RPMI7951 (cell line): ENCODE data around the gene NACAD. TPM values are rescaled to one million over a fixed set of nuclear protein-coding genes. Genes with fewer than 3 reads are reported as not detected.
"Not testable (repeated sequence)": the region's sequence is repeated elsewhere in the genome, so short reads cannot be mapped to it uniquely, and the experiment has no call there.

Experiments
- DNase-seq: peaks from one replicate; pipeline ENCODE4 v3.0.0-alpha.2; 2012; ENCODE audit warnings: low read depth
- total RNA-seq: library from RNA; depleted of rRNA; stranded (reverse); fragments of >200 nt; shearing (Covaris generic); gene quantifications from 2 replicates; pipeline ENCODE4 v1.2.3, GENCODE V29; 2014

Gene NACAD
- total RNA-seq, 1 experiment from 2014 or later = 0.24 TPM

DNA sequence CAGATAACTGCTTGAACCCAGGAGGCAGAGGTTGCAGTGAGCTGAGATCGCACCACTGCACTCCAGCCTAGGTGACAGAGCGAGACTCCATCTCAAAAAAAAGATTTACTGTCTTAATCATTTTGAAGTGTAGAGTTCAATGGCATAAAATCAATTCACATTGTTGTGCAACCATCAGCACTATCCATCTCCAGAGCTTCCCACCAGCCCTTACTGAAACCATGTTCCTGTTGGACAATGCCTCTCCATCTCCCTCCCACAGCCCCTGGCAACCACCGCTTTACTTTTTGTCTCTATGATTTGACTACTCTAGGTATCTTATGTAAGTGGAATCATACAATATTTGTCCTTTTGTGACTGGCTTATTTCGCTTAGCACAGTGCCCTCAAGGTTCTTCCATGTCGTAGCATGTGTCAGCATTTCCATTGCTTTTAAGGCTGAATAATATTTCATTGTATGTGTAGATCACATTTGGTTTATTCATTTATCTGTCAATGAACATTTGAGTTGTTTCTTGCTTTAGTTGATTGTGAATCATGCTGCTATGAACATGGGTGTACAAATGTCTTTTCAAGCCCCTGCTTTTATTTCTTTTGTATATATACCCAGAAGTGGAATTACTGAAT, 33.1 kb downstream of the NACAD start:
- DNase-seq = no peak

DNA sequence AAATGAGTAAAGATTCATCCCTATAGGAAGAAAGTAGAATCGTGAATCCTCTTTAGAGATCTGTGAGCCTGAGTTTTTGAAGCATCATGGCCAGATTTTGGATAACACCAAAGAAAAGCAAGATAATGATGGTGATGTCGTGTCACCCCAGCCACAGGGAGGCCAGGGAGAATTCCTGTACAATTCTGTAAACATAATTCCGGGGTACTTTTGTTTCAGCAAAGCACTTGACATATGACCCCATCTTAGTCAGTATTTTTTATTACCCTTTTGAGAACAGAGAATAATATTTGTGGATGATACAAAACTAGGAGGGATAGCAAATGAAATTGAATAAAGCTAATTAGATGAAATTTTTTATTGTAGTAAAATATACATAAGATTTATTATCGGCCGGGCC, 33.8 kb downstream of the NACAD start:
- no peak for DNase-seq

DNA sequence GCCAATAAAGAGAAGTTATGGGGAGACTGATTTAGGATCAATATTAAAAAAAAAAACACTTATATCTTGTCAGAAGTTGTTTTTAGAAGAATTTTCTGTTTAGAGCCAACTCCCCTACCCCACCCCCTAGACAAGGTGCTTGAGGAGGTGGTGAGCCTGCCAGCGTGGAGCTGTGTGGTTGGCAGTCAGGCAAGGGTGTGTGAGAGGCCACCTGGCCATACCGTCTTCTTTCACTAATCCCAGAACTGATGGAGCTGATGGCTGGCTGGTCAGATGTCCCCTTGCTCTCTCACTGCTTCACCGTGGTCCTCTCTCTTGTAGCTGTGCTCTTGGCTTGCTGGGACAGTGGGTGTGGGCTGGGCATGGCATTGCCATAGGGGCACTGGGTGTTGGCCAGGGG, 34.3 kb downstream of the NACAD start:
- DNase-seq = no peak

DNA sequence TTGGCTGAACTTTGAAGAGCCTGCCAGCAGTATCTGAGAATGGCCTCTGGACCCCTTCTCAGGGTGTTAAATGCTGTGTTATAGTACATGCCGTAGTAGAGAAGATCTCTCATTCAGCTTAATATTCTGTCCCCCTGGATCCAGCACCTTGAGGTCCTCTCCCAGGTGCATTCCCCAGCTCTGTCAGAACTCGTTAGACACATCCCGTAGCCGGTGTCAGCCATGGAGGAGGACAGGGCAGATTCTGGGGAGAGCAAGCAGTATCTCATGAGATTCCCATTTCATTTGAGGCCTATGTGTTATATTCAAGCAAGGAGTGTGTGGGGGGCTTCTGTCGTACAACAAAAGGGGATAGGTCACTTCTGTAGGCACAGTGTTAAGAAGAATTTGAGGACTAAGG, 34.8 kb downstream of the NACAD start:
- no peak for DNase-seq

DNA sequence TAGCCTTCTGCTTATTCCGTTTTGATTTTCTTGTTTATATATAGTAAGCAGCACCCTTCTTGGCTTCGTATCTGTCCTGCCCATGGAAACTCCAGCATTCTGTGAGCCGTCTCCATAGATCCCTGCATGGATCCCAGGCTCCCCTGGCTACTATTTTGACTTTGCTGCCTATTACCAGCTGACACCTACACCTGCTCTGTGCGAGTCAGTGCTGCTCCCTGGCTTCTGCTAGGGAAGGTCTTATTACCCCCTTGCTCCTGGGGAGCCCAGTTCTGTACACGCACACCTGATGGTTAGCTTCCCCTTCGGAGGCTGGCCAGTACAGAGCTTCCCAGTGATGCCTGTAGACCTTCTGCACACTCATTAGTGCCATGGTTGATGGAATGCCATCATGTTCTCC, 35.4 kb downstream of the NACAD start:
- DNase-seq = no peak

DNA sequence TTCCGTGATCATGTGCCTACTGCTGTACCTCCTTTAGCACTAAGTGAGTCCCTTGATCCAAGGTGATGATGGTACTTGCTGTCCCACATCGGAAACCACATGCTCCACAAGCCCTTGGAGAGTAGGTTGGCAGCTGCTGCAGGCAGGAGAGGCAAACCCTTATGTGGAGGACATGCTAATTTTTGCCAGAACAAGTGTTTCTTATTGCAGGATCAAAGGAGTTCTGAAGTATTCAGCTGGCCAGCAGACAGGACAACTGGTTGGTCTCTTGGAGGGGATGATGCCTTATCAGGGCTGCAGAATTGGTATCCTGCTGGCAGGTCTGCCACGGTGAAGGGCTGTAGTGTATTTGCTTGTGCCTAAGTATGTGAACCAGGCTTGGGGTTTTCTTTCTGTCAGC, 36.8 kb downstream of the NACAD start:
- no peak for DNase-seq

DNA sequence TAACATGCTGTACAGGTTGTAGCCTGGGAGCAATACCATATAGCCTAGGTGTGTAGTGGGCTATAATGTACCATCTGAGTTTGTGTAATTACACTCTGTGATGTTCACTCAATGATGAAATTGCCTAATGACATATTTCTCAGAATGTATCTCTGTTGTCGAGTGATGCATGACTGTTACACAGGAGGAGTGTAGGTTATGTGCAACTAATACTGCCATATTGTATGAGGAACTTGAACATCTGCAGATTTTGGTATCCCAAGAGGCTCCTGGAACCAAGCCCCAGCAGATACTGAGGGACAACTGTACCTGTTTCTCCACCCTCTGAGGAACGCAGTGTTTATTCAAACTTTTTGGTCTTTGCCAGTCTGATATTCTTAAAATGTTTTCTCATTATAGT, 38.6 kb downstream of the NACAD start:
- DNase-seq = no peak

DNA sequence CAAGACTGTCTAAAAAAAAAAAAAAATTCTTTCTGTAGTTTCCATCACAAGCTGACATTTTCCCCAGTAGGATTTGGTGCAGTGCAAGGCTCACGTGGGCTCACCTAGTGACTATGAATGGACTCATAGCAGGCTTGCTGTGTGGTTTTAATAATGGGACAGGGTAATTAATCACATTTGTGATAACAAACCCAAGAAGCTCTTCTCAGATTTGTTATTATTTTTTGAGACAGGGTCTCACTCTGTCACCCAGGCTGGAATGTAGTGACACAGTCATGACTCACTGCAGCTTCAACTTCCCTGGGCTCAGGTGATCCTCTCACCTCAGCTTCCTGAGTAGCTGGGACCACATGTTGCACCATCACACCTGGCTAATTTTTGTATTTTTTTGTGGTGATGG, 40.0 kb downstream of the NACAD start:
- DNase-seq = no peak

DNA sequence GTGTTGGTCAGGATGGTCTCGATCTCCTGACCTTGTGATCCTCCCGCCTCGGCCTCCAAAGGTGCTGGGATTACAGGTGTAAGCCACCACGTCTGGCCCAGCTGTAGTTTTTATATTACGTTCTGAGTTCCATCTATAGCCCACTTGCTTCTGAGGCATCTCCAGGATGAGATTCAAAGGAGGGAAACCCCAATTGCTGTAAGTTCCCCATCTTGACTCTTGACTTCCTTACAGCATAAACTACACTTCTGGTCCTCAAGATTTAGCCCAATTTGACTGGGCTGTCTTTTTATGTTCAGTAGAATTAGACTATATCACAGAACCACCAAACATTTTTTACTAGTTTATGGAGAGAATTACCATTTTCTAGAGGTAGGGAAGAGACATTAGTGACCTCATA, 44.4 kb downstream of the NACAD start:
- no peak for DNase-seq

DNA sequence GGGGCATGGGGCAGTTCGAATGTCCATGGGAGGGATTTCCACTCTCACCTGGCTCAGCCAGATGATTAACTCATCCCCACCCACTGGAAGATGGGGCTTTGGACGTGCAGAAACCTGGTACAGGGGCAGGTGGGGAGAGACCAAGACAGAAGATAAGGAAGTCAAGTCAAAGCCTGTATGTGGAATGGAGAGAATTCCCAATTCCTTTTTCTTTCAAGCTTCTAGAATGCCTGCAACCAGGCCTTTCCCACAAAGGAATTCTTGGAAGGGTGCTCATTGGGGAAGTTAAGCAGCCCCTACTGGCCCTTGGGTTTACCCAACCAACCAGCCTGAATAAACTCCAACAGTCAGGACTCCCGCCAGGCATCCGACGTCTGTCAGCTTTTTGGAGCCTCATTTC, 49.7 kb downstream of the NACAD start:
- no peak for DNase-seq

DNA sequence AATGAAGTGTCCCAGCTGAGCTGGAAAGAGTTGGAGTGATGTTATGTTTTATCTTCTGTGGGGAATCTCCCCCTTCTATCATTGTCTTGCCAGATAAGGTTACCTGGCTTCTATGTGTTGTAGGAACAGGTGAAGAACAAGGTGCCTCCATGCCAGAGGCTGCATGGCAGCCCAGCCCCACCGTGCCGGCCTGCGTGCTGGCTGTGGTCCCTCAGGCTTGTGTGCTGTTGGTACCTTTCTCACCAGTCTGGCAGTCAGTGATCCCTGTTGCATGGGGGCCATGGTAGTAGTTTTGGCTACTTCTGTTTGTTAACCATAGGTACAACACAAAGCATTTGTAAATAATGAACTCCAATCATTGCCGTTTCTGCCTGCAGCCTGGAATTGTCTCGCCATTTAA, 50.9 kb downstream of the NACAD start:
- DNase-seq = no peak

DNA sequence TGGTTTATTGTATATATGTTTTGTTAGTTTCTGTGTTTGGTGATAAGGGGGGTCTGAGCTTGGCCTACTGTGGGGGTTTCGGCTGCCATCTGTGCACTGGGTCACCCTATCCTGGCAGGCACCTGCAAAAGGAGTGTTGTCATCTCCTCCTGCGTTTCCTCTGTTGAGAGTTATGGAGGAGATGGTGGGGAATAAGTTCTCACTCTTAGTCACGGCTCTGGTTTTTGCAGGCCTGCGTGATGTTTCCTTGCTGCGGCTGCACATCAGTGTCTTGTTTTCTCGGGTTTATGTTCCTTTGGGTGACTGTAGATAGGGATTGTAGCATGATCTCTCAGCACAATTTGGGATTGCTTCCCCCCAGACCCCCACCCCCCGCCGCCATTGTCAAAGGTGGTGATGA, 52.0 kb downstream of the NACAD start:
- DNase-seq = no peak

DNA sequence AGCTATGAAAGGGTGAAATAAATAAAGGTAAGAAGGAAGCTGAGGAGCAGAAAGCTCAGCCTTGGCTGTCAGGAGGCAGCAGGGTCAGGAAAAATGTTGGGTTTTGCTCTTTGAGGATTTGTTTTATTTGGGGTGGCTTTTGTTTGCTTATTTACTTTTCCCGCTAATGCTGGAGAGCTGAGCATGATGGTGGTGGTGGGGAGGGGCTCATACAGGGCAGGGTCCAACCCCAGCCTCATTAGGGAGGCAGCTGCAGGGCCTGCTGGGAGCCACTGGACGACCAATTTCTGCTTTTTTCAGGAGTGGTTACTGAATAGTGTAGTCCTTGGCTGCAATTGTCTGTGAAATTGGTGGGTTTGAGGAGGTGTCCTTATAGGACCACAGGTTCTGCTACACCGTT, 52.5 kb downstream of the NACAD start:
- DNase-seq = no peak

DNA sequence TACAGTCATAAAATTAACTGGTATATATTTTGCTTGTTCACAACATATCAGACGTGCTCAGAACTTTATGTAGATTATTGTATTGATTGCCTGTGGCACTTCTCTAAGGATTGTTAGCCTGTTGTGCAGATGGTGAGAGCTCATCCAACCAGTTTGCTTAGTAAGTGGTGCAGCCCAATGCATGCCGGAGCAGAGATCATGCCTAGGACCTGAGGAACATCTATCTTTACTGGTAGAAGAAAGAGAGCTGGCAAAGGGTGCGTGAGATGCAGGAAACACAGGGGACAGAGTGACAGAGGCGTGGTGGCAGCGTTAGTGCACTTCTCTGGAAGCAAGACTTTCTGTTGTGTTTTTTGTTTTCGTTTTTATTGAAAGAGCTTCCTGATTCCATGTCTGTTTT, 52.9 kb downstream of the NACAD start:
- no peak for DNase-seq

DNA sequence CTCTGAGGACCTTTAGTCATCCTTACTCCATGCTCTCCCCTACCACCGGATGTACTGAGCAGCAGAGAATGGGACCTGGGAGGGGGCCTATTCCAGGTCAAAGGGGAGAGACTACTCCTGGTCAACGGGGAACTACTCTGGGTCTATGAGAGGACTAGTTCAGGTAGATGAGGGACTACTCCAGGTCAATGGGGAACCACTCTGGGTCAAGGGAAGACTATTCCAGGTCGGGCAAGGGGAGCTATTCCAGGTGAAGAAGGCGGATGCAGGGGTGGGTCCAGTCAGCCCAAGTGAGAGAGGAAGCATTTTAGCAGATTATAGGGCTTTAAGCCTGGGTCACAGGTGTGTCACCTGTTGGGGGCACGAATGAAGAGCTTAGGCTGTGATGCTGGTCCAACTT, 53.4 kb downstream of the NACAD start:
- no peak for DNase-seq

DNA sequence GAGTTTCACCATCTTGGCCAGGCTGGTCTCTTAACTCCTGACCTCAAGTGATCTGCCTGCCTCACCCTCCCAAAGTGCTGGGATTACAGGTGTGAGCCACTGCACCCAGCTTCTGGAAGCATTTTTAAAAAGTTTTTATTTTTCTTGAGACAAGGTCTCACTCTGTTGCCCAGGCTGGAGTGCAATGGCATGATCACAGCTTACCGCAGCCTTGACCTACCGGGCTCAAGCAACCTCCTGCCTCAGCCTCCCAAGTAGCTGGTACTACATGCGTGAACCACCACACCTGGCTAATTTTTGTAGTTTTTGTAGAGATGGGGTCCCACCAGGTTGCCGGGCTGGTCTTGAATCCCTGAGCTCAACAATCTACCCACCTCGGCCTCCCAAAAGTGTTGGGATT, 54.1 kb downstream of the NACAD start:
- DNase-seq = not testable (repeated sequence)

DNA sequence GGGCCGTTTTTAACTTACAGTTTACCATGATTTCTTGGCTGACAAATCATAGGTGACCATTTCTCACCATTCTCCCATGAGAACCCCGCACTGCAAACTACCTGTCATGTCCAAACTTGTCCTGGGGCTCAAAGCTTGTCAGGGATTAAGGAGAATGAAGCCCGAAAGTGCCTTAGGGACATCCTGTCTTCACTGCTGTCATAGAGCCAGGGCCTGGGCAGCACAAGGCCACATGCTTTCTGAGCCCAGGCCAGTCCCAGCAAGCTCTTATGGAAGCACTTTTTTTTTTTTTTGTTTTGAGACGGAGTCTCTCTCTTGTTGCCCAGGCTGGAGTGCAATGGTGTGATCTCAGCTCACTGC, 54.9 kb downstream of the NACAD start:
- peak; percentile 34 for DNase-seq

DNA sequence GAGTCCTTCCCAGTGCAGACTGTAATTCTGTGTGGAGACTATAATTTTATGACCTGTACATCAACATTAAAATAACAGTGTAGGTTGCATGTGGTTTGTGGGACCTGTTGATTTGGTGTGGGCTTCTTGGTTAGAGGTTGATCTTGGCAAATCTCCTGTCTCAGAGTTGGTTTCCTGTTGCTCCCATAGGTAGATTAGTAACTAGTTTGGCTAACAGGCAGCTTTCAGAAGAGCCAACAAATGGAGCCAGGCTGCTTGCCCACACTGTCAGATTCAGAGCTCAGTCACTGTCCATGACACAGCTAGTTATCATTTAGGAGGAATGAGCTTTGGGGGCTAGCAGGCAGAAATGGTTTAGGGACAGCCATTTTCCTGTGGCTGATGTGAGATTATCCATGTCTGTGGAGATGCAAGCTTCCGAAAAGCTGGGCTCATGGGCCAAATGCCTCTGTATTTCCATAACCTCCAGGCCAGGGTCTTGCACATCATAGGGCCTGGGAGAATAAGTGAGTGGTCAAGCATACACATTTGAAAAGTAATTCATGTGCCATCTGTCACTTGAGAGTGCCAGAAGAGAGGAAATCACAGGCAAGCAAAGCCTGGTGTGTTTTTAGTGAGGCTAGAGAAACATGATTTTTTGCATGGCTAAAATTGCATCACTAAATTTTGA, 55.4 kb downstream of the NACAD start:
- DNase-seq = peak; percentile 38

DNA sequence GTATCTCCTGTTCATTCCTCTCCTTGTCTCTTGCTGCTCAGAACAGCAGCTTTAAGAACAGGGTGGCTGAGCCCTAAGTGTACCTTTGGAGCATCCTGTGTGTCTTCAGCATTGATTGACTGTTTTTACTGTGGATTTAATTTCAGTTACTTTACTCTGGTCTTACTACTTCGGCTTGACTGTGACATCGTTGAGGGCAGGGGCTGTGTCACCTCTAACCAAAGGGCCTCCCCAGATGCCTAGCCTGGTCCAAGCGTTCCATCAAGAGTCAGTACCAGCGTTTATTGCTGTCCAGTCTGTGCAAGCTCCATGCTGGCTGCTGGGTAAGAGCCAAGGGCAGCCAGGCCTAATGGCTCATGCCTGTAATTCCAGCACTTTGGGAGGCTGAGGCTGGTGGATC, 56.3 kb downstream of the NACAD start:
- no peak for DNase-seq

DNA sequence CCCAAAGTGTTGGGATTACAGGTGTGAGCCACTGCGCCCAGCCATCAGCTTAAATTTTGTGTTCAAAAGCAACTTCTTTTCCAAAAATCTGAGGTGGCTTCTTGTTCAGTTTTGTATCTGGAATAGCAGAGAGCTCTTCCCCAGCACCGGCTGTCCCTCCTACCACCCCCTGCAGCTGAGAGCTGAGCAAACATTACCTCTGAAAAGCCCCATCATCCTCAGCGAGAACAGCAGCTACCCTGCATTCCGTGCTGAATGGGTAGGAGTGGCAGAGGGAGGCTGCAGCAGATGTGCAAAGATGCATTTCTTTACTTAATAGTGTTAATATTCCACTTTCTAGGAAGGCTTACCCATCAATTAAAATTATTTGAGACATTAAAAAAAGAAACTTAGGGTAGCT, 56.9 kb downstream of the NACAD start:
- DNase-seq = no peak
